GM12874 (cell line): Measurements from ENCODE around the gene RNASE11.

Source experiments
- CTCF ChIP-seq: IDR thresholded peaks from 2 replicates; pipeline ENCODE4 v1.5.1; 2011; ENCODE audit warnings: low read depth, mild to moderate bottlenecking, control low read depth, low read length, moderate library complexity; ENCODE audit not compliant: insufficient read depth

RNASE11 gene

GRCh38 chr14:20611277-20611676, 23.5 kb upstream of the RNASE11 start:
- no peak for TF ChIP-seq CTCF

DNA sequence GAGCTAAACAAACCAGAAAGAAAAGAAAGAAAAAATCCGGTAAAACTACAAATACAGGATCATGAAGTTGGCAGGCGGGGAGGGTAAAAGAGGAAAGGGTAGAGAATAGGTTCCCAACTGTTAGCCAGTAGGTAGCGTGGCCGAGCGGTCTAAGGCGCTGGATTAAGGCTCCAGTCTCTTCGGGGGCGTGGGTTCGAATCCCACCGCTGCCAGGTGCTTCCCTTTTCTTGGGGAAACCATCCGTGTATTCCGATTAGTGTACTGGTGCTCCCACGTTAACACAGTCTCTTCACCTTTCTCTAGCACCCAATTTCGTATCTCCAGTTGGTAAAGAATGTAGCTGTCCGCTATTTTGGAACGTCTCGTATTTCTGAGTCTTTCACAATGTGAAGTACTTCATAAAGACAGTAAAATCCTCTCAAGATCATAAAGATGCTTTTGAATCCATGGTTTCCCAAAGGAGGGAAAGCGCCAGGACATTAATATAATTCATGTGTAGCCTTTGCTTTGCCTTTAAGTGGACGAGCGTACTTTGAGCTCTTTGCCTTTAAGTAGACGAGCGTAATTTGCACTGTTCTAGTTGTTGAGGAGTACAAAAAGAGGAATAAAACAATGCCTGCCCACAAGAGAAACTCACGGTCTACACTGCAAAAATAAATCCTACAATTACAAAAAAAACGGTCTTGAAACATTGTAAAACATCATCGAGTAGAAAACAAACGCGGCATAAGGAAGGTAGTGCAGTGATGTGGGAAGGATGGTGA, 22.4 kb upstream of the RNASE11 start:
- TF ChIP-seq CTCF, result no peak

GRCh38 chr14:20609215-20610001, 21.6 kb upstream of the RNASE11 start:
- TF ChIP-seq CTCF, result peak; percentile 74

DNA sequence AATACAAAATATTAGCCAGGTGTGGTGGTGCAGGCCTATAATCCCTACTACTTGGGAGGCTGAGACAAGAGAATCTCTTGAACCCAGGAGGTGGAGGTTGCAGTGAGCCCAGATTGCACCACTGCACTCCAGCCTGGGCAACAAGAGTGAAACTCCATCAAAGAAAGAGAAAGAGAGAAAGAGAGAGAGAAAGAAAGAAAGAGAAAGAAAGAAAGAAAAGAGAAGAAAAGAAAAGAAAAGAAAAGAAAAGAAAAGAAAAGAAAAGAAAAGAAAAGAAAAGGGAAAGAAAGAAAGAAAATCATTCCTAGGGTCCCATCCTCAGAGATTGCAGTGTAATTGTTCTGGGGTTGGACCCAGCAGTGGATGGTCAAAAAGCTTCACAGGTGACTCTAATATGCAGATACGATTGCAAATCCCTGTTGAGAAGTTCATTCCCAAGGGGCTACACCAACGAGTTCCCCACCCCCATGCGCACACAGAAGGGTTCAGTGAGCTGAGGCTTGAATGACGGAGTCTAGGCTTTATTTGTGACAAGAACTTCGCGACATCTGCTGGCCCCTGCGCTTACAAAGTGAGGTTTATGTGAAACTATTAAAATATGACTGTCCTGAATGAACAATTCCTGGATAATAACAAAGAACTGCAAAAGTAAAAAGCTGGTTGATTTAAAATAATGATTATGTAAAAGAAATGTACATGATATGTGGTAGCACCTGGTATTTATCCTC, 20.7 kb upstream of the RNASE11 start:
- no peak for TF ChIP-seq CTCF

DNA sequence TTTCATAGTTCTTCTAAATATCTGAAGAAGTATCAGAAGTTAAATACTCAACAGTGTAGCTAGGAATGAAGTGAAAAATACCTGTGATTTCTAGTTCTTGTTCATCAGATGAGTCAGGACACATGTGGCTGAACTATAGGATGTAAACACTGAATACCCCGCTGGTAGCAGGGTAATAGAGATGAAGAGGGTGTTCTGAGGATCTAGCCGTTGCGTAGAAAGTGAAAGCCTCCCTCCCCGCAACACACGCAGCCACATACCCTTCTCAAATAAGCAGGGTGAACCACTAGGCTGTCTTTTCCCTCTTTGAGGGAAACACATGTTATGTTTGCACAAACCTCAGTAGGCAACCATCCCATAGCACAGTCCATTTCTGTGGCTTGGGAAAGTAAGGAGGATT, 19.8 kb upstream of the RNASE11 start:
- TF ChIP-seq CTCF, result no peak

DNA sequence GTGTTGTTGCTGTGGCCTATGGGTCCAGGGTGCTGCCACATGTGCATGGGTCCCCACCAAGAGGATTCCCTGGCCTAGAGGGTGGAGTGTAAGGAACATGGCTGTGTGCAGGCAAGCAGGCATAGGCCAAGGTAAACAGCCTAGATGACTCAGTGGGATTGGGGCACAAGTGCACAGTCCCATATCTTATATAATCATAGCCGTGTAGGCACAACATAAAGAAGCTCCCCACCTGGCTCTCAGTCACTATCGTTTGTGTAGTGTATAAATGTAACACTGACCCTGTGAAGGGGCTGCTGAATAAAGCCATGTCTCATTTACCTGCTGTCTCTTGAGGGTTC, 19.1 kb upstream of the RNASE11 start:
- TF ChIP-seq CTCF, result no peak

- TF ChIP-seq CTCF, result 0 out of 2 replicates have a peak, but pooled peaks have one; percentile 37
Measured at GRCh38 chr14:20606190-20606901, 18.5 kb upstream of the RNASE11 start.
